ENCODE measurements around the gene ANKRD22.

- no peak for TF ChIP-seq REST (IDR thresholded peaks at IDR 0.05; ENCODE audit: low read depth)
- no peak for TF ChIP-seq RAD21 (IDR thresholded peaks at IDR 0.05; ENCODE audit: low read depth)
- TF ChIP-seq MAX (IDR thresholded peaks at IDR 0.05), result no peak
- TF ChIP-seq EP300 (IDR thresholded peaks at IDR 0.05; ENCODE audit: borderline replicate concordance), result no peak
- TF ChIP-seq CREB1 (IDR thresholded peaks at IDR 0.05; ENCODE audit: low read depth), result no peak
- no peak for TF ChIP-seq TAF1 (IDR thresholded peaks at IDR 0.05; ENCODE audit: low read depth)
- TF ChIP-seq TEAD4 (IDR thresholded peaks at IDR 0.05), result no peak
- no peak for TF ChIP-seq EGR1 (IDR thresholded peaks at IDR 0.05)
- no peak for TF ChIP-seq USF1 (IDR thresholded peaks at IDR 0.05)
- no peak for TF ChIP-seq TCF12 (IDR thresholded peaks at IDR 0.05; ENCODE audit: low read depth)
Observed at GRCh38 chr10:88870089-88870488, 18.4 kb upstream of the ANKRD22 start.
